K562 (cell line): ENCODE data around the gene EIF4G1. TPM values are rescaled to one million over a fixed set of nuclear protein-coding genes. Genes with fewer than 3 reads are reported as not detected.

Experiments used
- ATAC-seq: fragments of 200-7000 bp; cut with Tn5 transposase; 3 replicates; pipeline ENCODE4 v1.9.1; 2020; ENCODE audit warnings: moderate library complexity
- BruUV-seq: library from RNA; stranded (reverse); fragments of 400-500 nt; replicated peaks from 2 replicates; lab custom pipeline; 2021; lab: Mats Ljungman, UMichigan
- CTCF ChIA-PET: fragments of 300-600 bp; formaldehyde crosslinking; extraction: SDS; loops from one replicate; lab custom pipeline; 2021; ENCODE audit warnings: low intra/inter-chr PET ratio; lab: Yijun Ruan, JAX
- POLR2A ChIA-PET: fragments of 300-600, 350-650 bp; sonication (Branson Sonifier 250); formaldehyde crosslinking; extraction: SDS; loops from one replicate; lab custom pipeline; 2021; ENCODE audit warnings: antibody characterized with exemption, inconsistent platforms; lab: Yijun Ruan, JAX
- DNase-seq, 4 experiments: peaks; one replicate each; pipeline versions ENCODE4 v3.0.0 to v3.0.0-alpha.2; 2011 to 2018; ENCODE audit warnings: low spot score in 3 of 4, mixed read lengths in 3 of 4; ENCODE audit errors: extremely low read depth in 1 of 4
- FAIRE-seq: peaks from 2 replicates; lab custom pipeline; 2011; peaks lifted over from hg19 to GRCh38; lab: Jason Lieb, UNC
- H2AFZ ChIP-seq: 2 replicates; pipeline ENCODE4 v1.6.0; 2011; ENCODE audit warnings: low read depth, low read length, control low read depth, inconsistent platforms
- H3K27ac ChIP-seq: fragments of 200-600 bp; 3 replicates; pipeline ENCODE4 v1.8.0; 2011; ENCODE audit warnings: low read depth, mild to moderate bottlenecking, control low read depth, inconsistent platforms, low read length, moderate library complexity, mixed read lengths; ENCODE audit errors: extremely low read depth
- H3K27me3 ChIP-seq, 2 experiments: fragments of 300-600 bp in 1 of 2; 2 replicates in 1 of 2; 3 replicates in 1 of 2; pipeline versions ENCODE4 v1.6.0 to v1.8.0; 2011; ENCODE audit warnings: inconsistent platforms in 2 of 2, low read length in 2 of 2, mild to moderate bottlenecking in 1 of 2, mixed read lengths in 1 of 2, moderate library complexity in 1 of 2; ENCODE audit not compliant: control insufficient read depth in 2 of 2, insufficient read depth in 2 of 2
- H3K36me3 ChIP-seq: fragments of 300-600 bp; 3 replicates; pipeline ENCODE4 v1.8.0; 2011; ENCODE audit warnings: mild to moderate bottlenecking, low read length, inconsistent platforms; ENCODE audit not compliant: control insufficient read depth, insufficient read depth
- H3K4me1 ChIP-seq, 2 experiments: fragments of 200-600 bp in 1 of 2; replicated peaks in 1 of 2; 2 replicates in 1 of 2; 3 replicates in 1 of 2; pipeline versions ENCODE4 v1.5.1 to v1.8.0; 2011; ENCODE audit warnings: inconsistent platforms in 2 of 2, low read length in 2 of 2, mild to moderate bottlenecking in 1 of 2, mixed read lengths in 1 of 2, moderate library complexity in 1 of 2; ENCODE audit not compliant: control insufficient read depth in 2 of 2, insufficient read depth in 2 of 2
- H3K4me2 ChIP-seq: 2 replicates; pipeline ENCODE4 v1.6.1; 2011; ENCODE audit warnings: low read length, control low read depth, inconsistent platforms, mixed read lengths; ENCODE audit not compliant: insufficient read depth
- H3K4me3 ChIP-seq: fragments of 200-600 bp; sonication (generic), shearing (Covaris generic); 2 replicates; pipeline ENCODE4 v1.5.1; 2016; ENCODE audit warnings: control low read depth, inconsistent platforms
- H3K79me2 ChIP-seq: fragments of 200-600 bp; 3 replicates; pipeline ENCODE4 v1.8.0; 2011; ENCODE audit warnings: low read length, inconsistent platforms; ENCODE audit not compliant: control insufficient read depth, insufficient read depth
- H3K9ac ChIP-seq, 2 experiments: 2 replicates each; pipeline versions ENCODE4 v1.6.0 to v1.6.1; 2011; ENCODE audit warnings: low read depth in 2 of 2, low read length in 2 of 2, control low read depth in 1 of 2, inconsistent platforms in 1 of 2, mild to moderate bottlenecking in 1 of 2, mixed read lengths in 1 of 2; ENCODE audit not compliant: insufficient read depth in 1 of 2
- H3K9me1 ChIP-seq: one replicate; pipeline ENCODE4 v1.6.0; 2011; ENCODE audit warnings: inconsistent platforms, mild to moderate bottlenecking, low read length, moderate library complexity; ENCODE audit not compliant: control insufficient read depth, insufficient read depth
- H3K9me3 ChIP-seq: replicated peaks from 2 replicates; pipeline ENCODE4 v1.5.1; 2011; ENCODE audit warnings: low read depth, low read length, inconsistent platforms; ENCODE audit not compliant: control insufficient read depth, insufficient read depth
- H4K20me1 ChIP-seq: replicated peaks from 2 replicates; pipeline ENCODE4 v1.6.1; 2011; ENCODE audit warnings: low read length, inconsistent platforms, mixed read lengths; ENCODE audit not compliant: control insufficient read depth, insufficient read depth
- CSDE1 ChIP-seq, 2 experiments: fragments of 450-650 bp; IDR thresholded peaks; 2 replicates each; pipeline ENCODE4 v1.6.1; 2016; ENCODE audit warnings: mild to moderate bottlenecking in 1 of 2
- HDAC8 ChIP-seq: fragments of 450-650 bp; IDR thresholded peaks from 2 replicates; pipeline ENCODE4 v1.6.1; 2016; ENCODE audit warnings: mild to moderate bottlenecking, missing genetic modification characterization, moderate library complexity, missing compliant biosample characterization
- NFXL1 ChIP-seq: fragments of 450-650 bp; formaldehyde crosslinking; IDR thresholded peaks from 2 replicates; pipeline ENCODE4 v1.4.0; 2021; ENCODE audit warnings: mild to moderate bottlenecking
- OTX1 ChIP-seq: fragments of 450-650 bp; formaldehyde crosslinking; IDR thresholded peaks from 2 replicates; pipeline ENCODE4 v1.4.0; 2022; ENCODE audit warnings: mild to moderate bottlenecking
- POLR2A ChIP-seq: fragments of 450-650 bp; conservative IDR thresholded peaks from 2 replicates; pipeline ENCODE4 v1.6.1; 2016
- XRCC4 ChIP-seq: IDR thresholded peaks from one replicate; pipeline ENCODE4 v1.6.1; 2011; ENCODE audit not compliant: insufficient read depth, insufficient read length; ENCODE audit errors: extremely low read depth
- WGBS: fragments of 100-300 bp; shearing (Covaris generic); methylation state at CpG from one replicate; pipeline ENCODE4 v1.1.6; 2016; ENCODE audit warnings: low coverage, mixed read lengths; ENCODE audit not compliant: insufficient coverage; ENCODE audit errors: missing lambda C conversion rate; 5-methylcytosine and 5-hydroxymethylcytosine counted together
- in situ Hi-C: fragments of 300-500 bp; cut with MboI; formaldehyde crosslinking; loops from 4 replicates; pipeline ENCODE4 v1.15.0; 2018; ENCODE audit warnings: inconsistent platforms, mixed read lengths
- intact Hi-C: fragments of 100-400 bp; cut with micrococcal nuclease; formaldehyde crosslinking; loops from 2 replicates; pipeline ENCODE4 v1.14.2; 2022
- polyA plus RNA-seq, 8 experiments: library from polyadenylated mRNA; depleted of rRNA in 4 of 8; stranded (reverse) in 5 of 8; unstranded in 3 of 8; fragments of >200 nt; fragmentation: Nextera tagmentation in 2 of 8; fragmentation: Illumina TruSeq in 1 of 8; extraction: Ambion mirVana in 2 of 8; extraction: Trizol in 1 of 8; gene quantifications; 2 replicates each; pipeline versions ENCODE4 v1.2.1 to v1.2.3, GENCODE V29; 2011 to 2014; ENCODE audit warnings: inconsistent platforms in 1 of 8, missing spikeins in 1 of 8
- total RNA-seq, 7 experiments: library from RNA; depleted of rRNA in 6 of 7; stranded (reverse); fragments of >200 nt in 6 of 7; fragmentation: Illumina TruSeq in 2 of 7; extraction: Trizol in 2 of 7; gene quantifications; 2 replicates each; pipeline versions ENCODE4 v1.2.1 to v1.2.3, GENCODE V29; 2011 to 2021; ENCODE audit warnings: low replicate concordance in 1 of 7

Gene EIF4G1
- total and polyA plus RNA-seq, 9 of the 15 experiments (the other 6 are each of a cell fraction or from before 2014, with no cell fraction given), result 4.6 to 505 (median 155) TPM

GRCh38 chr3:184328516-184328915, 14.1 kb downstream of the EIF4G1 start:
- H3K4me2 ChIP-seq, result no peak overlapping the region
- no peak for TF ChIP-seq HDAC8 (tag)
- no peak for TF ChIP-seq OTX1
- TF ChIP-seq XRCC4, result no peak
- 0 out of 2 replicates have a peak, but pooled peaks have one; percentile 24 for TF ChIP-seq POLR2A
- TF ChIP-seq CSDE1 (IDR thresholded peaks at IDR 0.05), result no peak
- no peak for TF ChIP-seq NFXL1 (CRISPR knock-in tag)
- POLR2A ChIA-PET, result interaction anchor here (0.5 to 1.4 kb wide), 5 partner anchors 10 to 136 kb away, joined by 3 to 5 read pairs (median 4); no protein-coding TSS in a partner anchor
- FAIRE-seq (no peak), DNase-seq (no peak), ATAC-seq (no peak)
- H4K20me1 ChIP-seq, result peaks cover 11% of the 10 kb centered on the region
- H3K9me1 ChIP-seq, result no peaks in the 10 kb centered on the region
- intact Hi-C loops, result no loop called here
- H3K36me3 ChIP-seq, result peaks cover 98% of the 10 kb centered on the region
- H3K9ac ChIP-seq, result no peak overlapping the region
- H3K9me3 ChIP-seq, result no peaks in the 10 kb centered on the region
- no peak overlapping the region for H3K27ac ChIP-seq
- in situ Hi-C loops, result no loop called here
- H3K4me1 ChIP-seq, result peaks cover 13 to 20% of the 10 kb centered on the region in 2 experiments
- WGBS, result 90% methylated on average over 3 of the region's 3 CpGs
- no TSS peak for BruUV-seq
- no peak overlapping the region for H2AFZ ChIP-seq
- CTCF ChIA-PET, result no interaction called here
- no peak overlapping the region for H3K4me3 ChIP-seq
- peaks cover 29% of the 10 kb centered on the region; the same call in 2 of the 3 replicates for H3K79me2 ChIP-seq
- no peaks in the 10 kb centered on the region for H3K27me3 ChIP-seq
